ENCODE results near the gene AGPAT1. TPM values are rescaled to one million over a fixed set of nuclear protein-coding genes. Genes with fewer than 3 reads are reported as not detected.

Gene AGPAT1
- polyA plus RNA-seq, 3 donors, result 9.9 to 34.4 (median 11.3) TPM

- peaks cover 0 to 4% (median 0%) of the 10 kb centered on the region in 3 donors for H3K27me3 Mint-ChIP-seq (ENCODE audit: low read depth in 3 of 3)
- H3K27me3 ChIP-seq (ENCODE audit: control insufficient read depth in 2 of 2, insufficient read depth in 2 of 2, low read length in 2 of 2), result no peaks in the 10 kb centered on the region
- H2AFZ ChIP-seq (ENCODE audit: insufficient read depth, low read depth, low read length, poor library complexity, severe bottlenecking), result peak within 1 kb of the TSS; percentile 70
- H3K36me3 ChIP-seq (replicated peaks in 1 of 2; ENCODE audit: control insufficient read depth in 1 of 2, insufficient read depth in 2 of 2, low read length in 2 of 2), result peaks cover 18 to 31% of the 10 kb centered on the region in 2 donors
- peaks cover 20 to 29% of the 10 kb centered on the region in 2 donors for H3K36me3 Mint-ChIP-seq
- peak; percentile 98 to 99 (median 99) for DNase-seq
- peaks cover 83% of the 10 kb centered on the region for H3K4me1 Mint-ChIP-seq
- H3K4me3 ChIP-seq (replicated peaks in 1 of 3; ENCODE audit: low read depth in 2 of 3, low read length in 3 of 3), result peak within 1 kb of the TSS; percentile 57 to 94 (median 82)
- peak within 1 kb of the TSS; percentile 96 to 100 (median 100) for H3K27ac Mint-ChIP-seq
- intact Hi-C loops (cut with micrococcal nuclease), result loop anchor here (1.0 to 5.0 kb wide), 4 partner anchors 17 to 56 kb away; partner anchors contain the start of gene FKBPL (in 1 of the 2)
- no peaks in the 10 kb centered on the region for H3K9me3 ChIP-seq (replicated peaks in 1 of 2; ENCODE audit: control insufficient read depth in 1 of 2, insufficient read depth in 1 of 2, low read length in 2 of 2)
- H3K27ac ChIP-seq (ENCODE audit: low read depth in 1 of 2, low read length in 2 of 2), result peak within 1 kb of the TSS; percentile 89 to 90
- H3K79me2 ChIP-seq (ENCODE audit: insufficient read depth, low read length), result peaks cover 56% of the 10 kb centered on the region
- 0% methylated on average over 19 of the region's 33 CpGs for WGBS (ENCODE audit: insufficient coverage)
- peak within 1 kb of the TSS; percentile 90 to 98 for H3K4me3 Mint-ChIP-seq
- peak within 1 kb of the TSS; percentile 56 for H3K9ac ChIP-seq (ENCODE audit: insufficient read depth, low read length, poor library complexity, severe bottlenecking)
- no peak for TF ChIP-seq CTCF (IDR thresholded peaks at IDR 0.05)
- H3K4me1 ChIP-seq (ENCODE audit: control insufficient read depth in 1 of 2, insufficient read depth in 2 of 2, low read length in 2 of 2), result peaks cover 60 to 73% of the 10 kb centered on the region in 2 donors
- peak within 1 kb of the TSS; percentile 97 for H3K4me2 ChIP-seq (replicated peaks; ENCODE audit: extremely low read depth, low read length, poor library complexity, severe bottlenecking)
- no peaks in the 10 kb centered on the region for H4K20me1 ChIP-seq (ENCODE audit: insufficient read depth, low read length)
- H3K9me3 Mint-ChIP-seq, result no peaks in the 10 kb centered on the region
Measured at GRCh38 chr6:32177788-32178546, 2.1 kb upstream of the AGPAT1 start, which contains the start of gene RNF5. TSS of gene RNF5 (plus strand) at chr6:32178405. CDS start at chr6:32178512, 107 bp downstream.

GRCh38 chr6:32177183-32177787 is 1.4 kb upstream of the AGPAT1 start:
- H3K27me3 ChIP-seq (ENCODE audit: control insufficient read depth in 2 of 2, insufficient read depth in 2 of 2, low read length in 2 of 2), result no peaks in the 10 kb centered on the region
- no peaks in the 10 kb centered on the region for H3K9me3 Mint-ChIP-seq
- H3K36me3 ChIP-seq (replicated peaks in 1 of 2; ENCODE audit: control insufficient read depth in 1 of 2, insufficient read depth in 2 of 2, low read length in 2 of 2), result peaks cover 11 to 24% of the 10 kb centered on the region in 2 donors
- peak overlapping the region; percentile 96 to 100 (median 100) for H3K27ac Mint-ChIP-seq
- no peaks in the 10 kb centered on the region for H3K9me3 ChIP-seq (replicated peaks in 1 of 2; ENCODE audit: control insufficient read depth in 1 of 2, insufficient read depth in 1 of 2, low read length in 2 of 2)
- H3K36me3 Mint-ChIP-seq, result peaks cover 16 to 24% of the 10 kb centered on the region in 2 donors
- 2% methylated on average over 16 of the region's 20 CpGs for WGBS (ENCODE audit: insufficient coverage)
- TF ChIP-seq CTCF (IDR thresholded peaks at IDR 0.05), result no peak
- H3K27ac ChIP-seq (ENCODE audit: low read depth in 1 of 2, low read length in 2 of 2), result peak overlapping the region; percentile 89 to 90
- peaks cover 81% of the 10 kb centered on the region for H3K4me1 Mint-ChIP-seq
- H3K27me3 Mint-ChIP-seq (ENCODE audit: low read depth in 3 of 3), result peaks cover 0 to 4% (median 0%) of the 10 kb centered on the region in 3 donors
- intact Hi-C loops (cut with micrococcal nuclease), result loop anchor here in 1 of 2 donors (5.0 kb wide), 1 partner anchor 55 kb away; no protein-coding TSS in a partner anchor
- DNase-seq, result no peak
- peaks cover 52% of the 10 kb centered on the region for H3K79me2 ChIP-seq (ENCODE audit: insufficient read depth, low read length)
- peak overlapping the region; percentile 90 to 98 for H3K4me3 Mint-ChIP-seq
- H3K4me1 ChIP-seq (ENCODE audit: control insufficient read depth in 1 of 2, insufficient read depth in 2 of 2, low read length in 2 of 2), result peaks cover 56 to 71% of the 10 kb centered on the region in 2 donors
- no peaks in the 10 kb centered on the region for H4K20me1 ChIP-seq (ENCODE audit: insufficient read depth, low read length)
- peak overlapping the region; percentile 97 for H3K4me2 ChIP-seq (replicated peaks; ENCODE audit: extremely low read depth, low read length, poor library complexity, severe bottlenecking)
- H3K4me3 ChIP-seq (replicated peaks in 1 of 3; ENCODE audit: low read depth in 2 of 3, low read length in 3 of 3), result peak overlapping the region; percentile 57 to 94 (median 82)
- H3K9ac ChIP-seq (ENCODE audit: insufficient read depth, low read length, poor library complexity, severe bottlenecking), result peak overlapping the region; percentile 56
- peak overlapping the region; percentile 70 for H2AFZ ChIP-seq (ENCODE audit: insufficient read depth, low read depth, low read length, poor library complexity, severe bottlenecking)
